Measurements from ENCODE around the gene EFCAB10. TPM values are rescaled to one million over a fixed set of nuclear protein-coding genes. Genes with fewer than 3 reads are reported as not detected.
"Not testable (repeated sequence)": the region's sequence is repeated elsewhere in the genome, so short reads cannot be mapped to it uniquely, and the experiment has no call there.

EFCAB10 gene
- polyA plus RNA-seq (ENCODE audit: insufficient read length), result 0.93 TPM

- peak; percentile 27 for DNase-seq
Measured at GRCh38 chr7:105581066-105581811, at the start of gene EFCAB10. Gene EFCAB10 (minus strand): TSS chr7:105581493. CDS start chr7:105581463, 30 bp downstream.

GRCh38 chr7:105625986-105626385 is 44.7 kb upstream of the EFCAB10 start:
- no peak for DNase-seq

- no peak for DNase-seq
Measured at GRCh38 chr7:105623906-105624305, 42.6 kb upstream of the EFCAB10 start.

GRCh38 chr7:105623378-105623777 is 42.1 kb upstream of the EFCAB10 start:
- DNase-seq, result no peak

- no peak for DNase-seq
Measured at GRCh38 chr7:105622106-105622731, 40.9 kb upstream of the EFCAB10 start.

- peak; percentile 80 for DNase-seq
Measured at GRCh38 chr7:105621617-105622016, 40.3 kb upstream of the EFCAB10 start.

GRCh38 chr7:105621176-105621575 is 39.9 kb upstream of the EFCAB10 start:
- DNase-seq, result no peak

GRCh38 chr7:105619590-105619989 is 38.3 kb upstream of the EFCAB10 start:
- DNase-seq, result no peak

- no peak for DNase-seq
Measured at GRCh38 chr7:105618016-105618296, 36.7 kb upstream of the EFCAB10 start.

- no peak for DNase-seq
Measured at GRCh38 chr7:105617280-105618015, 36.2 kb upstream of the EFCAB10 start.

- DNase-seq, result no peak
Measured at GRCh38 chr7:105614341-105614840, 33.1 kb upstream of the EFCAB10 start.

GRCh38 chr7:105613611-105614330 is 32.5 kb upstream of the EFCAB10 start:
- DNase-seq, result no peak

- DNase-seq, result no peak
Measured at GRCh38 chr7:105612806-105613205, 31.5 kb upstream of the EFCAB10 start.

GRCh38 chr7:105611856-105612775 is 30.8 kb upstream of the EFCAB10 start:
- no peak for DNase-seq

- no peak for DNase-seq
Measured at GRCh38 chr7:105610165-105610930, 29.1 kb upstream of the EFCAB10 start.

GRCh38 chr7:105602325-105603305 is 21.3 kb upstream of the EFCAB10 start:
- no peak for DNase-seq

- DNase-seq, result no peak
Measured at GRCh38 chr7:105600720-105601550, 19.6 kb upstream of the EFCAB10 start.

- no peak for DNase-seq
Measured at GRCh38 chr7:105599551-105599950, 18.3 kb upstream of the EFCAB10 start.

- DNase-seq, result not testable (repeated sequence)
Measured at GRCh38 chr7:105599080-105599479, 17.8 kb upstream of the EFCAB10 start.

All from hindlimb muscle (tissue), 1 donor.